HG03354 (cell line): Measurements from ENCODE around the gene NHLH2.

Source experiments
- ATAC-seq: cut with Tn5 transposase; IDR thresholded peaks from one replicate; pipeline ENCODE4 v1.9.1; 2021; ENCODE audit warnings: mild to moderate bottlenecking; ENCODE audit not compliant: unreplicated experiment, poor library complexity, severe bottlenecking

Gene NHLH2

DNA sequence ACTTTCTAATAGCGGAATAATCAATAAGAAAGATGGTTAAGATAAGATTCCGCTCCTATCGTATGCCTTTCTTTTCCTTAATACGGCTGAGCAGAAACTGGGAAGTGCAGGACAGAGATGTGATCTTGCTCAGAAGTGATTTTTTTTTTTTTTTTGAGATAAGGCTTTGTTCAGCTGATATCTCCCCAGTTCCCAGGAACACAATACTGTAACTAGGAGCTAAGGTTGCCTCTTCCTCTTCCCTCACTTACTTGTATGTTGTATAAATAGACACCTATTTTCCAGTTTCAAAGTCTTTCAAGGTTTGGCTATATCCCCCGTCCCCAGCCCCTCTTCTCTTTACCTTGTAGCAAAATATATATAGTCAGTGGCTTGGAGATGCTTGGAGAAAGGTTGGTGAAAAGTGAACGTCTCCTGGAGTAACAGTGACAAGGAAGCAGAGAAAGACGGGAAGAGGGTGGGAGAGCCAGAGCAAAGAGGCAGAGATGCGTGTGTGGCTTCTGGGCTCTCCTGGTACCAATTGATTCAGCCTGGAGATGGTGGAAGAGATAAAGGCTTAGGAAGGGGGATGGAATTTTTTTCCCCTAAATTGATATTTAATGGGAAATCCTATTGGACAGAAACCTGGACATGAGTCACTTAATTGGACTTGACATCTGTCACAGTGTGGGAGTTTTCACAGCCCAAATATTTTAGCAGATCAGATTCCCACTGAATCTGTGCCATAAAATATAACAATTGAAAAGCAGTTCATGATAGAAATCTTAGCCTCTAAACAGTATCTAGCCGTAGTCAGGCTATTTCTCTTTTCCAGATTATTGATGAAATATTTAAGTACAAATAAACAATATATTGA lies at the start of gene NHLH2:
Gene NHLH2, minus strand, starts transcription at position 522 of the 856 bp plus-strand sequence. CDS start 2,754 bp downstream, outside the sequence.
- ATAC-seq: no peak

DNA sequence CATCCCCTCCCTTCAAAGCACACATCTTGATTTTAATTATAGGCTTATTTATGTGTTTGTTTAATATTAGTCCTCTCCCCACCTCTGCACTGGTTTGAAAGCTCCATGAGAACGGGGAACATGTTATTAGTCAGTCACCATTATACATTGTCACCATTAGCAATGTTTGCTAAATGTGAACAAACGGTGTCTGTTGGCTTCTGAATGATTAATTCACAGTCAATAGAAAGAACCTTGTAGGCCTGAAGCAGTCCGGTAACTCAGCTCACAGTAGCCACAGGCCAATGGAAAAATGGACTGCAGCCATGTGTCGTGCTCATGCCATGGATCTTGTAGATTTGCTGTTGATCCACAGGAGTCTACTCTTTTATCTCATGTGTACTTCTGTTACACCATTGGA lies 49.7 kb upstream of the NHLH2 start:
- no peak for ATAC-seq

DNA sequence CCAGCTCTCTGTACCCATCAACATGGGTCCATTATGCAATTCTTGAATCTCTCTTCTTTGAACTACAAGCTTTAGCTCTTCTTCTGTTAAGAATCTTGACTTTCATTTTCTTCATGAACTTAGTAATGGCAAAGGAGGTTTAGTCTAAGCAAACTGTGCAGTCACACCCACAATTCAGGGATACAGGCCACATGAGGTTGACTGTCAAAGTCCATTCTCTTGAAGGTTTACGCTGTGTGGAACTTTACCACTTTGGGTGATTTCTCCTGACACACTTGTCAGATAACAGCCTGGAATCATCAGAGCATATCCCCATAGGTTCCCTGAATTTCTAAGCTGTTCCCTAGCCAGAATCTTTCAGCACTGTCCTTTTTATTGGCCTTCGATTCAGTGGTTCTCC lies 48.0 kb upstream of the NHLH2 start:
- no peak for ATAC-seq

DNA sequence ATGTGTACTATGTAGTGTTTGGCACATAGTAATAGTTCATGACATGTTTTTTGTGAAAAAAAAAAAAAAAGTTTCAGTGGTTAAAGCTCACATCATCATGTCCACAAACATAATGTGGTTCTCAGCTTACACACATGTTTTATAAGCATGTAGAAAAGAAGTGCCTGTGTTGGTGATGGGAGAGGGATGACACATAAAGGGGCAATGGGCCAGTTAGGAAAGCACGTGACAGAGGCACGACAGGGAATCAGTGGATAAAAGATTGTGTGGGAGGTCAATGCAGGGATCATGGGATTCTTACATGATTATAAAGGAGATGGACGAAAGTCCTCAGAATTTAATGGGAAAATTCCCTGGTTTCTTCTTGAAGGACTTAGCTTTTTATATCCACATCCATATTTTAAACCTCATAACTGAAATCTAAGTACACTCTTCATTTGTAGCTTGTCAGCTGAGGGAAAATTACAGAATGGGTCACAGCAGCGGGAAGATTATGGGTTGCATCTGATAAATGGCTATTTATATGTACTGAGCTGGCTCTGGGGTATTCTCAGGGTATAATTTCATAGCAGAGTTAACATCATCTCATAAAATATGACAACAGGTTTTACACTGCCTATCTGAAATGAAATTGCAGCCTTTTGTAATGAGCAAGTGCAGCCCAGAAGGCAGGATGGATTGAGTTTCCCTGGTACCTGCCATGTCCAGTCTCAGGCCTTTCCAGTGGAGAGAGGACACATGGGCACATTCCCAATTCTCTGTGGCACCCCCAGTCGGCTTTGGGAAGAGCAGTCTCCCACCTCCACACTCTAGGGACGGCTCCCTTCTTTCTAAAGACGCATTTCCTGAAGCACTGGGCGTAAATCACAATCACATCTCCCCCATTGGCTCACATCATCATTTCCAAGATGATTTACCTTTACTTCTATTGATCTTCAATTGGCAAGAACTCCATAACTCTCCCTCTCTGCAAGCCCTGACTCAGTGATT lies 42.3 kb upstream of the NHLH2 start:
- ATAC-seq: no peak

DNA sequence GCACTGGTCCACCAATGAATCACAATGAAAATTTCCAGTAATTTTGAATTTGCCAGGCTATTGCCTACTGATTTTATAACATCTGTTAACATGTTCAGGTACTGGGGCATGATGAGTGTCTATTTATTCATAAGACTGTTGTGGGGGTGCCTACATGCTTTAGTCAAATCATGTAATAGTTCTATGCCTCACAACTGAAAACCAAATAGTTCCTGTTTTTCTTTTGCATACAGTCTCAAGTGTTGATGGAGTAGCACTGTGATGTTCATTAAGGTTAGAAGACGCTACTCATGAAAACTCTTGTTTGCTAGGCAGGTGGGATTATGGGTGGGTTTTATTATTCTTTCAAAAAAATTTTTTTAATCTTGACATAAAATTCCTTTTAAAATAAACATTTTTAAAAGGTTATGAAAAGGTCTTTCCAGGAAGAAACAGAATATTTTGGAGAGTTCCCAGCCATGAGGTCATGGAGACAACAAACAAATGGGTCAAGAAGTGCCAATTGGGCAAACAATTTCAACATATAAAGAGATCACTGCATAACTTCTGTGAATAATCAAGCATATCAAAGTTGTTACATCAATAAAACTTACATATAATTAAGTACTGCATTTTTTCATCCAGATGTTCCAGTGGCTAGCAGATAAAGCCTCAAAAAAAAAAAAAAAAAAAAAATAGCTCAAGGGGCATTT lies 40.2 kb upstream of the NHLH2 start:
- no peak for ATAC-seq

DNA sequence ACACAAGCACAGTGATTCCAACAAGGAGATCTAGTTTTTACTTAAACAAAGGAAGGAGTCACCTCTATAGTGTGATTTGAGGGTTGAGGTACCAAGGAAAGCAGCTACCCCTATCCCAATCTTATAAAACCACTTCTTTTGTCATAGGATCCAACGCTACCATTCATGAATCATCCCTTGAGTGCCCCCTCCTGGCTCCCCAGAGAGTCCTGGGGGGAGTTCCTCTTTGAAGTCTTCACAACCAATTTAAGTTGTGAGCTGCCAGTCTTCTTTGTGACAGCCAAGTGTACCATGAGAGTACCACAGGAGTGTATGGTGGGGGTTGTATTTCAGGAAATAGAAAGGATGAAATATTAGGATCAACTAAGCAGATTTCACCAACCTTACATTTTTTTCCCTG lies 39.1 kb upstream of the NHLH2 start:
- ATAC-seq: no peak

DNA sequence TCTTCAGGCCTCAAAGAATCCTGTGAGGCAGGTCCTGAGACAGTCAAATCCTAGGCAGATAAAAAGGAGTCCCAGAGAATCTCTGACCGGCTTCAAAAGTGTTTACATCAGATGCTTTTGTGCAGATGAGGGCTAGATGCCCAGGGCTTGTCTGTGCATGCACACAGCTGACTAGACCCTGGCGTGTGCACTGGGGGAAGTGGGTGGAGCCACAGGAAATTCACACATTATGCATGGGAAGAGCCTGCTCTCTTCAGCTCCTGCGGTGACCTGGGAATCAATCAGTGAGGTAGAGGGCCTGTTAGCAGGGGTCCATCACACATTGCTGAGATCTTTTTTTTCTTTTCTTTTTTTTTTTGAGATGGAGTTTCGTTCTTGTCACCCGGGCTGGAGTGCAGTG lies 36.6 kb upstream of the NHLH2 start:
- ATAC-seq: no peak

DNA sequence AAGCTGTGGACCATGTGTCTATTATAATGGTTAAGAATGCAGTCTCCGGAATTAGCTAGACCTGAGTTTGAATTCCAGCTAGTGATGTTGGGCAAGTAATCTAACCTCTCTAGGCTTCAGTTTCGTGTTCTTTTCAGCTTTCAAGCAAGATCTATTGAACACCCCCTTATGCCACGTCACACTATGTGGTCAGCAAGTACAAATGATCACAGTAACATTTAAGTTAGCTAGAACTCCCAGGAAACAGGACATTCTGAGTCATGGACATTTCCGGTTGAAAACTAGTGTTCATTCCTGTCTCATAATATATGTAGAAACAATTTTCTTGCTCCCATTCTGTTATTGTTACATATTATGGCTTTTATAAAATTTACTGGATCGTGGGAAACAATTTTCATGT lies 34.0 kb upstream of the NHLH2 start:
- ATAC-seq: no peak

DNA sequence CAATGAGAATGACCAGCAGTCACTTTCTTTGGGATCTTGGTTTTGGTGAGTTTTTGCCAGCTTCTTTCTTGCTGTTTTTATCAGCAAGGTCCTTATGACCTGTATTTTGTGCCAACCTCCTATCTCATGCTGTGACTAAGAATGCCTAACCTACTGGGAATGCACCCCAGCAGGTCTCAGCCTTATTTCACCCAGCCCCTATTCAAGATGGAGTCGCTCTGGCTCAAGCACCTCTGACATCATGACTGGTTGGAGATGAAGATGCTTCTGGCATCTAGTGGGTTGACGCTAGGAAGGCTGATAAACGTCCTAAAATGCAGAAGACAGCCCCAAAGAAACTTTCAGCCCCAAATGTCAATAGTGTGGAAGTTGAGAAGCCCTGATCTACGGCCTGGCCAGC lies 33.6 kb upstream of the NHLH2 start:
- ATAC-seq: no peak

DNA sequence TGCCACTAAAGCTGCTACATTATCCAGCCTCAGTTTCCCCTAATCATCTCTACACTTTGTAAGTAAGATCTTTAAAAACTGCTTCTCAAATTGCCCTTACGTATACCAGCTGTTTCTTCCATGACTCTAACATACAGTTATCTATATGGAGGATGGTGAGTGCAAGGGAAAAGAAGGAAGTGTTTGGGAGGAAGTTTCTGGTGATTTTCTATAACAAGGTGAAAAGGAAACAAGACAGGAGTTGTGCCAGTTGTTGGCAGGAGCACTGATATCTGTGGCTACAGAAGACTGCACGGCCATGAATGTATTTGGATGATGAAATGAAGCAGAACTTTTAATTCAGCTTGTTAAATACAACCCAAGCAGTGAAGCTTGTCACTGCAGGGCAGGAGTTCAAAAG lies 32.3 kb upstream of the NHLH2 start:
- no peak for ATAC-seq

DNA sequence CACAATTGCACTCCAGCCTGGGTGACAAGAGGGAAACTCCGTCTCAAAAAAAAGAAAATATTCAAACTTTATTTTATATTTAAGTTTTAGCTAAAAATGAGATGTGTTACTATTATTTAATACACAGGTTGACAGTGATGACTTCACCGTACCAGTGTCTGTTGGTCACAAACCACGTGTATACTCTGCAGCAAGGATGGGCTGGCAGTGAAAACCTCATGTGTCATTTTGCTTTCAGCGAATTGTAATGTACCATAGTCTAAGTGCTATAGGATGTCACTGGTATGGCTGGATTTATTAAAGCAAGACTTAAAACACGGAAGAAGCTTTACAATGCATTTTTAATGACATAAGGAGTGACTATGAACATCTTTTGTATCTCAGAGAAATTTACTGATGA lies 28.1 kb upstream of the NHLH2 start:
- ATAC-seq: no peak

DNA sequence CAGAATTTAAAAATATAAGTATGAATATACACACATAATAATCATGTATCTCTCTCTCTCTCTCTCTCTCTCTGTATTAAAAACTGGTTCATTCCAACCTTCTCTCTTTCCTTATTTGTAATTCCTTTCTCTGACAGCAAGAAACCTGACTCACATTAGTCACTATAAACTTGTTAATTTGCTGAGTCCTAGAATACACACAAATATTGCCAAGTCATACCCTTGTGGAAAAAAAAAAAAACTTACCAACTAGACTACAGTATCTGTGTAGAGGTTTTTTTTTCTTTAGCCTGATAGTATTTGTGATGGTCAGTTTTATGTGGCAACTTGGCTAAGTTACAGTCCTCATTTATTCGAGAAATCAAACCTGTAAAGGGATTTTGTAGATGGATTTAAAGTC lies 26.3 kb upstream of the NHLH2 start:
- ATAC-seq: no peak

DNA sequence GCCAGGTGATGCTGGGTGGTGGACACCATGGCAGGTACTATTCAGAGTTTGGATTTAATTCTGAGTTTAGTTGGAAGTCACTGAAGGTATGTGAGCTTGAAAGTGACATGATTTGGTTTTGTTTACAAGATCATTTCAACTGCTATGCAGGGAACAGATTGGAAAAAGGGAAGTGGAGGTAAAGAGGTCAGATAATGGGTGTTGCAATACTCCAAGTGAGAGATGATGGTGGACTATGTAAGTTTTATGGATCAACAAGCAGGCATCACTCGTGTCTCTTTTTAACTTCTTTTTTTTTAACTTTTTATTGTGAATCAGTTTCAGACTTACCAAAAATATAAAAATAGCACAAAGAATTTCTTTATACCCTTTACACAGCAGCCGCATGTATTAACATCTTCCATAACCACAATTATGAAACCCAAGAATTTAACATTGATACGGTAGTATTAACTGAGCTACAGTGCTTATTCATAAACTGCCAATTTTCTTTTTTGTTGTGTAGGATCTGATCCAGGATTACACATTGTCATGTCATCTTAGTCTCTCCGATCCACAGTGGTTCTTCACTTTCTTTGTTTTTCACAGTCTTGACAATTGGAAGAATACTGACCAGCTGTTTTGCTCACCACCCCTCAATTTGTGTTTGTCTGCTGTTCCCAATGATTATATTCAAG lies 24.9 kb upstream of the NHLH2 start:
- no peak for ATAC-seq

DNA sequence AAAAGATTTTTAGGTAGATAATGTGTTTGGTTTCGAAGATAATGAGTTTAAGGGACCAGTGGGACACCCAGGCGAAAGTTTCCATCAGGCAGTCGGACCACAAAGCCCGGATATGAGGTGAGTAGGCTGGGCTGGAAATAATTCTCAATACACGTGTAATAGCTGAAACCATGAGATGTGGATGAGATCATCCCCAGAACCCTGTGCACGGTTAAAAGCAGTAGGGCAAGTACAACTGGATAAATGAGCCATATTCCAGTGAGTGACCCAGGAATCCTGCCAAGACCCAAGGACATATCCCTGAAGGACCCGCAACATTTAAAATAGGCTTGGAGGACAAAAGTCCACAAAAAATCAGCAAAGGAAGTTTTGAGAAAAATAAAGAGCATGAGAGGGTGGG lies 21.5 kb upstream of the NHLH2 start:
- ATAC-seq: no peak

DNA sequence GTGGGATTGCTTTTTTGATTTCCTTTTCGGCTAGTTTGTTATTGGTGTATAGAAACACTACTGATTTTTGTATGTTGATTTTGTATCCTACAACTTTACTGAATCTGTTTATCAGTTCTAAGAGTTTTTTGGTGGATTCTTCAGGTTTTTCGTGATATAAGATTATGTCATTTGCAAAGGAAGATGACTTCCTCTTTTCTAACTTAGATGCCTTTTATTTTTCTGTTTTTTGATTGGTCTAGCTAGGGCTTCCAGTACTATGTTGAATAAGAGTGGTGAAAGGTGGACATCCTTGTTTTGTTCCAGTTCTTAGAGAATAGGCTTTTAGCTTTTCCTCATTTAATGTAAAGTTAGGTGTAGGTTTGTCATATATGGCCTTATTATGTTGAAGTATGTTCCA lies 13.1 kb upstream of the NHLH2 start:
- no peak for ATAC-seq

DNA sequence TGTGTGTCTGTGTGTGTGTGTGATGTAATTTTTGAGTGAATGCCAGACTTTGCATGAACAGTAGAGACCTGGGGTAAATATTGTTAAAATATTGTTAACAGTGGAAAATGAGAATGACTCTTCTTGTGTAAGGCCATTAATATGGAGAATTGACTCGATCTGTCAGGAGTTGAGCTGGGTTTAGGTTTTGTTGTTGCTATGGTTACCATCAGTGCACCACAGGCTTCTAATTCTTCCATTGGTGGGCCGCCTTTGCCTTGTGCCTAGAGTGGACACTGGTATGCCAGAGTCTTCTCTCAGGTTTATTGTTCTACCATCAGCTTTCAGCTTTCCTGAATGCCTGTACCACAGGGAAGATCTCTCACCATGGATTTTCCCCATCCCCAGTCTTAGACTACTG lies 10.0 kb upstream of the NHLH2 start:
- ATAC-seq: no peak

DNA sequence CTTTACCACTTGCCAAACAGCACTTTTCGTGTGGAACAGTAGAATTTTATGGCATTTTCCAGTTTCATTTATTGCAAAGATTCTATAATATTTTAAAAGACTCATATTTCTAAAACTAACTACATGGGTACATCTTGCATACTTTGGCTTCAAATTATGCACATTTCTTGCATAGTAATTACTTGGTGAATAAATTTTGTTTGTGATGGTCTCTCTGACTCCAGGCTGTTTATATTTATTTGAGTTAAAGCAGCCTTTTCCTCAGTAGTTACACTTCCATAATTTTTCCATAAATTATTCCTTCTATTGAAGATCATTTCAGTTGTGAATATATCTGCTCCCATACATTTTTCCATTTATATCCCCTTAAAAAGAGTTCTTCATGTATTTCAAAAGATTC lies 6.9 kb upstream of the NHLH2 start:
- no peak for ATAC-seq

DNA sequence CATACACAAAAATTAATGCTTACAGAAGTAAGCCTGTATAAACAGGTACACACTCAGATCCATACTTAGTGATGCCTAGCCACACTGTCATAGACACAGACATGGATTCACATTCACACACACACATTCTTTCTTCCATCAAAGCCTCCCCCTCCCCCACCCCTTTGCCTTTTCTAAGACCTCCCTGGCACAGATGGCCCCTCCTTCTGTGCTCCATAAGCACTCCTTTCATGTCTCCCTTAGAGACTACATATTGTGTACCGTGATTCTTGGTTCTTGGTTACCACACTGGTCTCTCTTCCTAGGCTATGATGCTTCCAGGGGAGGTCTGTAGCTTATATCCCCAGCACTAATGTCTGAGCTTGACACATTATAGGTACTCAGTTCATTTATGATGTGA lies 2.0 kb upstream of the NHLH2 start:
- no peak for ATAC-seq

DNA sequence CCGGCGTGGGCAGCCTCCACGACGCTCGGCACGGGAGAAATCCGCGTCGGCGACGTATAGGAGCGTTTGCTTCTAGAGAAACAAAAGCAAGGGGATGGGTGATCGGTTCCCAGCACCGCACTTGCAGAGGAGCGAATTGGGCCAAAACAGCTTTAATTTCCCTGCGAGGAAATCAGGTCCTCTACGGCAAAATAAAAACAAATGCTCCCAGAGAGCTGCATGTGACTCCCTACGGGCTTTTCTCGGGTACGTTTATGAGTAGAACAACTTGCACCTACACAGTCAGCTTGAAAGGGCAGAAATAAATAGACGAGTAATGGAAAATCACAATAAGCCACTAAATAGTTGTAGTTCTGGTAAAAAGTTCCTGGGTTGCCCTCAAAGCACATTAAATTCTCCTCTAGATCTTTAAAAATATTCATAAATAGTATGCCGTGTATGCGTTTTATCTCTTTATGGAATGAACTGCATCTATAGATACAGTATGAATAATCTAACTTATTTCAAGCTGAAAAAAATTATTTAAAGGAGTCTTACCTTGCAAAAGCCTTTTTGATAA lies 1.2 kb downstream of the NHLH2 start:
- no peak for ATAC-seq
